Left hindlimb (tissue), 1 donor: Measurements from ENCODE around the gene SRPK2.
"Not testable (repeated sequence)": the region's sequence is repeated elsewhere in the genome, so short reads cannot be mapped to it uniquely, and the experiment has no call there.

Experiments
- DNase-seq: peaks from one replicate; pipeline ENCODE4 v3.0.0-alpha.2; 2018

SRPK2 gene

GRCh38 chr7:105297985-105298384 lies 90.7 kb downstream of the SRPK2 start:
- no peak for DNase-seq

DNA sequence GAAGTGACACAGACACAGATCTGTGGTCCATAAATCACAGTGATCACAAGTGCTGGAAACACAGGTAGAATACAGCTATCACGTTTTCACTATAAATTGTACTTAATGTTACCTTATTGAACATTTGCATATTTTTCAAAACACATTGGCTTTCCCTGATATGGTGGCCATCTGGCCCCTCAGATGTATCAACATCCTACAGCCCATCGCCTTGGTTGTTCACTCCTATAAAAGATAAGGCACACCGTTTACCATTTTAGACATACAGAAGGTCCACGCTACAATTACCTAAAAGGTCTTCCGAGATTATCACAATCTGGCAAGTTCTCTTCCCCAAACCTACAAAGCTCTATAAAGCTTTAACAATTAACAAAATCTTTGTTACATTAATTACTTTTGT lies 91.4 kb downstream of the SRPK2 start:
- DNase-seq, result no peak

- DNase-seq, result no peak
Measured at GRCh38 chr7:105296491-105296890, 92.2 kb downstream of the SRPK2 start.

GRCh38 chr7:105295596-105296352 lies 92.9 kb downstream of the SRPK2 start:
- no peak for DNase-seq

DNA sequence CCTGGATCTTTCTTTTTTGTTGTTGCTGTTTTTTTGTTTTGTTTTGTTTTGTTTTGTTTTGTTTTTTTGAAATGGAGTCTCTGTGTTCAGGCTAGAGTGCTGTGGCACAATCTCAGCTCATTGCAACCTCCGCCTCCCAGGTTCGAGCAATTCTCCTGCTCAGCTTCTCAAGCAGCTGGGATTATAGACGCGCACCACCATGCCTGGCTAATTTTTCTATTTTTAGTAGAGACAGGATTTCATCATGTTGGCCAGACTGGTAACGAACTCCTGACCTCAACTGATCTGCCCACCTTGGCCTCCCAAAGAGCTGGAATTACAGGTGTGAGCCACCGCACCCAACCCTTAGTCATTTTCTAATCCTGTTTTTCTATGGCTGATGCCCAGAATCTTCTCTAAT lies 94.2 kb downstream of the SRPK2 start:
- DNase-seq, result not testable (repeated sequence)

DNA sequence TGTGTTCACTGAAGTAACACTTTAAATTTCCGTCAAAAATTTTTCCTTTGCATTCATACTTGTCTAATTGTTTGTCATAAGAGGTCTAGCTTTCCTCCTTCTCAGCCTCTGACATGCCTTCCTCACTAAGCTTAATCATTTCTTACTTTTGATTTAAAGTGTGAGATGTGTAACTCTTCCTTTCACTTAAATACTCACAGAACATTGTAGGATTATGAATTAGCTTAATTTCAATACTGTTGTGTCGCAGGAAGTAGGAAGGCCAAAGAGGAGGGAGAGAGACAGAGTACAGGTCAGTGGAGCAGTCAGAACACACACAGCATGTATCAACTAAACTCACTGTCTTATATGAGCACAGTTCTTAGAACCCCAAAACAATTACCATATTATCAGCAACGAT lies 99.0 kb downstream of the SRPK2 start:
- DNase-seq, result no peak

DNA sequence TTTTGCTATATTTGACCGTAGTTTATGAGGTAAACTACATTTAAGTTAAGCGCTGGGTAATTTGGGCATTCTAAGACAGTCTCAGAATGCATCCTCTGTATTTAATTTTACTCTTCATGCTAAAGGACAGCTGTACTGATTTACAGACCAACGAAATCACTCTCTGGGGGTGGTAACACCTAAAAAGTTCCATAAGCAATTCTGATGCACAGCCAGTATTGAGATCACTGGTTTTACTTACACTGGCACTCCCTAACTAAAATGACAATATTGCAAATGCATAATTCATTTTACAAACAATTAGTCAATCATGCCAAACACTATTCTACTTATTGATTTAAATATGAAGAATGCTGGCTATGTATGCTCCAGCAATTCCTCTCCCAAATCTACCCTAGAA lies 102.3 kb downstream of the SRPK2 start:
- DNase-seq, result no peak

GRCh38 chr7:105285118-105285874 lies 103.4 kb downstream of the SRPK2 start:
- no peak for DNase-seq

DNA sequence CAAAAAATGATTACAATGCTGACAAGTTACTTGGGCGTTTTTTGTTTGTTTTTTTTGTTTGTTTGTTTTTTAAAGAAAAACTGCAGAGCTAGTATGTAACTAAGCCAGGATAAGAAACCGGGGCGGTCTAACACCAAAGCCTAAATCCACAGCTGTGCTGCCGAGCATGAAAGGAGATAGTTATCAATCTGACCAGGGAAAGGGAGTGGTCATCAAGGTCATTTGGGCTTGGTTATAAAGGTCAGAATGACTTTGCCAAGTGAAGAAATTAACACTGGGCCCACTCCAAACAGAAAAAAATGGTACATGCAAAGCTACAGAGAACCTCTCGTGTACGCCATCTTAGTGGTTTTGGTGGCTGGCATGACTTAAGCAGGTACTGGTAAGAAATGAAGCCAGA lies 104.7 kb downstream of the SRPK2 start:
- DNase-seq, result no peak

DNA sequence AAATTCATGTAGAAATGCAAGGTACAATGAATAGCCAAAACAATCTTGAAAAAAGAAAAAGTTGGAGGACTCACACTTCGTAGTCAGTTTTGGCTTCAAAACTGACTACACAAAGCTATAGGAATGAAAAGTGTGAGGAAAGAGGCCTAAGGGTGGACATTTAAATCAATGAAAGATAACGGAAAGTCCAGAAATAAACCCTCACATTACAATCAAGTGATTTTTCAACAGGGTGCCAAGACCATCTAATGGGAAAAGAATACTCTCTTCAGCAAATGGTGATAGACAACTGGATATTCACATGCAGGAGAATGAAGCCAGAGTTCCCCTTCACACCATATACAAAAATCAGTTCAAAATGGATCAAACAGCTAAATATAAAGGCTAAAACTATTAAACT lies 106.8 kb downstream of the SRPK2 start:
- no peak for DNase-seq

DNA sequence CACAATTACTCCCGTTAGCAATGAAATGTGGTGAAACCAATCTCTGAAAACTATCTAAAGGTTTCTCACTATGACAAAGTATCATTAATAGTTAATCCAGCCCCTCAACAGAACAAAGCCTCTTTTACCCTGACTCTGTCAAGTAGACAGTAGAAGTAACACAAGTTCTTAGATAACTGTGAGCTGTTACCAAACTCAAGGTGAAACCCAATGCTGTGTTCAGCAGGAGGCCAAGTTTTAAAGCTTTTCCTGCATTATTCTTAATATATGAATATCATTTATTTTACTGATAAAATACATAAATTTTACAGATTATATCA lies 109.1 kb downstream of the SRPK2 start:
- DNase-seq, result no peak

DNA sequence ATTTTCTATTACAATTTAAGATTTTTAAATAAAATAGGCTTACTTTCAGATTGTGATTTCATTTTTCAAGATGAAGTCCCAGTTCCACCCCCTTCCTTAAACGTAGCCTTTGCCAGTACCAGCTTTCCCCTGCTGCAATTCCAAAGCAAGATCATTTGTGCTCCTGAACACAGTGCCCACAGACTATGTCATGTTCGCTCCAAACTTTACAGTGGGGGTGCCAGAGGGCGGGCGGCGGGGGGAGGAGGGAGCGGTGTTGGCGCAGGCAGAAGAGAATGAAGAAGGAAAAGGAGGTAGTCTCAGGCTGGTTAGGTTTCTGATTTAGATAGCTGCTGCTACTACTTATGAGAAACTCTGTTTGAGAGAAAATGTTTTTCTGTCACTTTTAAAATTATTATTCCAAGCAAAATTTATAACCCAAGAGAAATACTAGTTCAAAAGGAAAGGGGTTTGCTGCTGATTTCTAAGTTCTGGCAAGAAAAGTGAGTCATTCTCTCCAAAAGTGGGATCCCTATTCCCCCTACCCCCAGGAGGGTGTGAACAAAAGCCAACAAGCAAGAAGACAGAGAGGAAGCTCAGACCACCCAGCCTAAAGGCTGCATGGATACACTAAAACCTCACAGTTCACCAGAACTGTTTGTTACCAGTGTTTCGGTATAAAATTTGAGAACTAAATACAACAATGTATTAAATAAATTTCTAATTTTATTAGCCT lies 109.6 kb downstream of the SRPK2 start:
- DNase-seq, result no peak

DNA sequence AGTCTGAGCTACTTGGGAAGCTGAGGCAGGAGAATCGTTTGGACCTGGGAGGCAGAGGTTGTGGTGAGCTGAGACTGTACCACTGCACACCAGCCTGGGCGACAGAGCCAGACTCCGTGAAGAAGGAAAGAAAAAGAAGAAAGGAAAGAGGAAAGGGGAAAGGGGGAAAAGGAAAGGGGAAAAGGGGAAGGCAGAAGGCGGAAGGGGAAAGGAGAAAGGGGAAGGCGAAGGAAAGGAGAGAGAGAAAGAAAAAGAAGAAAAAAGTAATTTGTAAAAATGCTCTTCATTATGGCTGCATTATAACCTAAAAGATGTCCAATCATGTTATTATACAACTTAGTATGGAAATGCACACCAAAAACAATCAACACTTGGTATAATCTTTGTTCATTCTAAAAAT lies 110.2 kb downstream of the SRPK2 start:
- no peak for DNase-seq

GRCh38 chr7:105277341-105277740 lies 111.4 kb downstream of the SRPK2 start:
- DNase-seq, result no peak

GRCh38 chr7:105270117-105270516 lies 118.6 kb downstream of the SRPK2 start:
- no peak for DNase-seq

GRCh38 chr7:105269397-105269796 lies 119.3 kb downstream of the SRPK2 start:
- DNase-seq, result no peak

GRCh38 chr7:105268511-105269392 lies 120.0 kb downstream of the SRPK2 start:
- no peak for DNase-seq

- no peak for DNase-seq
Measured at GRCh38 chr7:105268056-105268455, 120.7 kb downstream of the SRPK2 start.

- no peak for DNase-seq
Measured at GRCh38 chr7:105267244-105267643, 121.5 kb downstream of the SRPK2 start.

GRCh38 chr7:105264707-105265106 lies 124.0 kb downstream of the SRPK2 start:
- DNase-seq, result no peak

- no peak for DNase-seq
Measured at GRCh38 chr7:105261689-105262088, 127.0 kb downstream of the SRPK2 start.

GRCh38 chr7:105260201-105260871 lies 128.4 kb downstream of the SRPK2 start:
- DNase-seq, result not testable (repeated sequence)
